GM12873 (cell line): ENCODE measurements around the gene MGAT5B.

ENCODE experiments used
- TF ChIP-seq, protein P1 (sequence below): IDR thresholded peaks from 2 replicates; pipeline ENCODE4 v1.5.1; 2012; ENCODE audit warnings: low read depth, mild to moderate bottlenecking, moderate library complexity, low read length, control low read depth; ENCODE audit not compliant: insufficient read depth; ENCODE audit errors: missing control alignments

MGAT5B gene

GRCh38 chr17:76872221-76872873 lies 4.1 kb downstream of the MGAT5B start:
- TF ChIP-seq, protein P1, sequence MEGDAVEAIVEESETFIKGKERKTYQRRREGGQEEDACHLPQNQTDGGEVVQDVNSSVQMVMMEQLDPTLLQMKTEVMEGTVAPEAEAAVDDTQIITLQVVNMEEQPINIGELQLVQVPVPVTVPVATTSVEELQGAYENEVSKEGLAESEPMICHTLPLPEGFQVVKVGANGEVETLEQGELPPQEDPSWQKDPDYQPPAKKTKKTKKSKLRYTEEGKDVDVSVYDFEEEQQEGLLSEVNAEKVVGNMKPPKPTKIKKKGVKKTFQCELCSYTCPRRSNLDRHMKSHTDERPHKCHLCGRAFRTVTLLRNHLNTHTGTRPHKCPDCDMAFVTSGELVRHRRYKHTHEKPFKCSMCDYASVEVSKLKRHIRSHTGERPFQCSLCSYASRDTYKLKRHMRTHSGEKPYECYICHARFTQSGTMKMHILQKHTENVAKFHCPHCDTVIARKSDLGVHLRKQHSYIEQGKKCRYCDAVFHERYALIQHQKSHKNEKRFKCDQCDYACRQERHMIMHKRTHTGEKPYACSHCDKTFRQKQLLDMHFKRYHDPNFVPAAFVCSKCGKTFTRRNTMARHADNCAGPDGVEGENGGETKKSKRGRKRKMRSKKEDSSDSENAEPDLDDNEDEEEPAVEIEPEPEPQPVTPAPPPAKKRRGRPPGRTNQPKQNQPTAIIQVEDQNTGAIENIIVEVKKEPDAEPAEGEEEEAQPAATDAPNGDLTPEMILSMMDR: no peak

GRCh38 chr17:76872874-76873221 lies 4.6 kb downstream of the MGAT5B start:
- TF ChIP-seq, protein P1: no peak

DNA sequence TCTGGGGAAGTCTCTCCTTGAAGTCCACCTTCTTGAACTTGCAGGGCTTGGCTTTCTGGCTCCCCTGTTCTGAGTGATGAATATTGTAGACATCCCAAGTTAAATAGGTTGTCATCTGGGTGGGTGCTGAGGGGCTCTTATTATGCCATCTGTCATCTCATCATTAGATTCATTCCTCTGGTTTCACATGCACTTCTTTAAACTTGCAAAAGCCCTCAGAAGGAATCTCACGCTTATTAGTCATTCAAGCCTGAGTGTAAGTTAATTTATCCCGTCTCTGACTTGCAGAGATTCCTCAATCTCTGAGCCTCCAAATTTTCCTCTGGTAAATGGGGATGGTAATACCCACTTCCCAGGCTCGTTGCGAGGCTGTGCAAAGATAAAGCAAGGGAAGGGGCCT lies 5.7 kb downstream of the MGAT5B start:
- TF ChIP-seq, protein P1: no peak

DNA sequence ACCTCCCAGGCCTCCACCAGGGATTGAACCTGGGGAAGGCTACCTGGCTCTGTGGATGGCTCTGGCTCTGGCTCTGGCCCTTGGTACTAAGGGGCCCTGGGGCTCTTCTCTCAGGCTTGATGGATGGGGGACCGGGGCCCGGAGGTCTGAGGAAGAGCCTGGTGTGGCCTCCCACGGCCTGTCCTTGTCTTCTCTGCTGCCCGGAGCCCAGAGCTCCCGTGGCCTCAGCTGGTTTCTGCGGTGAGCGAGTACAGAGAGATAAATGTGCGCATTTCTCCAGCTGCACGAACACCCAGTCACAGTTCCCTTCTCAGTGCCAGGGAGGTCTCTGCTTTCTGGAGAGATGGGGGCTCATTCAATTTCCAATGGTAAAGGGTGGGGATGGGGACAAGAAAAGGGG lies 9.2 kb downstream of the MGAT5B start:
- TF ChIP-seq, protein P1: no peak

DNA sequence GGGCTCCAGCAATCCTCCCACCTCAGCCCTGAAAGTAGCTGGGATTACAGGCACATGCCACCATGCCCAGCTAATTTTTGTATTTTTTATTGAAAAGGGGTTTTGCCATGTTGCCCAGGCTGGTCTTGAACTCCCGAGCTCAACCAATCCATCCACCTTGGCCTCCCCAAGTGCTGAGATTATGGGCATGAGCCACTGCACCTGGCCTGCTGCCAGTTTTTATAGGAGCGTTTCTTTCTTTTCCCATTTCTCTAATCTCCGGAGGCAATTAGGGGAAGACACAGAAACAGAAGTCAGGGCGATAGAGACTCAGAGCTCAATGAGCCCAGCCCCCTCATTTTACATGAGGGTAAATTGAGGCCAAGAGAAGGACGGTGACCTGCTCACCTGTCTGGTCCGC lies 10.4 kb downstream of the MGAT5B start:
- TF ChIP-seq, protein P1: no peak

- TF ChIP-seq, protein P1: no peak
These were observed 11.1 kb downstream of the MGAT5B start for GRCh38 chr17:76879254-76879653.

- TF ChIP-seq, protein P1: no peak
These were observed 11.5 kb downstream of the MGAT5B start for GRCh38 chr17:76879691-76880090.

- TF ChIP-seq, protein P1: no peak
These were observed 12.1 kb downstream of the MGAT5B start for GRCh38 chr17:76880268-76880667.
